ENCODE measurements around the gene PRSS23.

DNA sequence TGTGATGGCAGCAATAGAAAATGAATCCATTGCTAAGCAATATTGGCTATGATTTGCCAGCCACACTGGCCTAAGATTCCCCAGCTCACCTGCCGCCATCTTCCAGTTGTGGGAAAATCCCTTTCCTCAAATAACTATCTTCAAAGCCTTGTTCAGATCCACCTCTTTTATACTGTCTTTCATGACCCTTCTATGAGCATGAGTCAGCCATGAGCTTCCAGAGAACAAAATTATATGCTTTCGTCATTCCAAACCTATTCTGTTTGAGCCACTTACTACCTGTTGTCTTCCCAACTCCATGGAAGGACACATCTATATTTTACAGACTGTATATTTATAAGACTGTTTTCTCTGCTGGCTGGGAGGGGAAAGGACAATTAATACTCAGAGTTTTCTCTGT, 25.0 kb upstream of the PRSS23 start:
- TF ChIP-seq, protein P1, sequence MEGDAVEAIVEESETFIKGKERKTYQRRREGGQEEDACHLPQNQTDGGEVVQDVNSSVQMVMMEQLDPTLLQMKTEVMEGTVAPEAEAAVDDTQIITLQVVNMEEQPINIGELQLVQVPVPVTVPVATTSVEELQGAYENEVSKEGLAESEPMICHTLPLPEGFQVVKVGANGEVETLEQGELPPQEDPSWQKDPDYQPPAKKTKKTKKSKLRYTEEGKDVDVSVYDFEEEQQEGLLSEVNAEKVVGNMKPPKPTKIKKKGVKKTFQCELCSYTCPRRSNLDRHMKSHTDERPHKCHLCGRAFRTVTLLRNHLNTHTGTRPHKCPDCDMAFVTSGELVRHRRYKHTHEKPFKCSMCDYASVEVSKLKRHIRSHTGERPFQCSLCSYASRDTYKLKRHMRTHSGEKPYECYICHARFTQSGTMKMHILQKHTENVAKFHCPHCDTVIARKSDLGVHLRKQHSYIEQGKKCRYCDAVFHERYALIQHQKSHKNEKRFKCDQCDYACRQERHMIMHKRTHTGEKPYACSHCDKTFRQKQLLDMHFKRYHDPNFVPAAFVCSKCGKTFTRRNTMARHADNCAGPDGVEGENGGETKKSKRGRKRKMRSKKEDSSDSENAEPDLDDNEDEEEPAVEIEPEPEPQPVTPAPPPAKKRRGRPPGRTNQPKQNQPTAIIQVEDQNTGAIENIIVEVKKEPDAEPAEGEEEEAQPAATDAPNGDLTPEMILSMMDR (IDR thresholded peaks at IDR 0.05), result no peak
- TF ChIP-seq POLR2A (IDR thresholded peaks at IDR 0.05), result no peak
- TF ChIP-seq EP300 (IDR thresholded peaks at IDR 0.05), result no peak

Data from tibial nerve (tissue), 4 donors.